Smooth muscle cell (in vitro differentiated cells): Measurements from ENCODE around the gene USP40. TPM values are rescaled to one million over a fixed set of nuclear protein-coding genes. Genes with fewer than 3 reads are reported as not detected.
A peak's percentile ranks its signal among the peaks of the same experiment; 100 is the strongest.

Experiments
- DNase-seq: peaks from one replicate; lab custom pipeline; 2025; ENCODE audit not compliant: unreplicated experiment; lab: John Stamatoyannopoulos, UW
- H2AFZ ChIP-seq: fragments of 200-600 bp; sonication (generic); 2 replicates; pipeline ENCODE4 v1.6.0; 2016; ENCODE audit warnings: antibody characterized with exemption, low read depth, mild to moderate bottlenecking
- H3F3A ChIP-seq: fragments of 200-600 bp; sonication (generic); 2 replicates; pipeline ENCODE4 v1.6.0; 2017; ENCODE audit warnings: antibody characterized with exemption, low read depth
- H3K27ac ChIP-seq: fragments of 200-600 bp; sonication (generic); 2 replicates; pipeline ENCODE4 v1.5.1; 2016; ENCODE audit warnings: low read depth, mild to moderate bottlenecking
- H3K27me3 ChIP-seq: fragments of 200-600 bp; sonication (generic); 2 replicates; pipeline ENCODE4 v1.6.1; 2016; ENCODE audit warnings: low read depth, mild to moderate bottlenecking
- H3K36me3 ChIP-seq: fragments of 200-600 bp; sonication (generic); 2 replicates; pipeline ENCODE4 v1.5.1; 2016; ENCODE audit warnings: low read depth
- H3K4me1 ChIP-seq: fragments of 200-600 bp; sonication (generic); 2 replicates; pipeline ENCODE4 v1.5.1; 2016; ENCODE audit warnings: low read depth
- H3K4me2 ChIP-seq: fragments of 200-600 bp; sonication (generic); 2 replicates; pipeline ENCODE4 v1.6.0; 2016; ENCODE audit warnings: mild to moderate bottlenecking
- H3K4me3 ChIP-seq: fragments of 200-600 bp; sonication (generic); 2 replicates; pipeline ENCODE4 v1.5.1; 2016; ENCODE audit warnings: mild to moderate bottlenecking
- H3K79me2 ChIP-seq: fragments of 200-600 bp; sonication (generic); 2 replicates; pipeline ENCODE4 v1.6.0; 2016; ENCODE audit warnings: low read depth, mild to moderate bottlenecking
- H3K9ac ChIP-seq: fragments of 200-600 bp; sonication (generic); 2 replicates; pipeline ENCODE4 v1.6.0; 2016; ENCODE audit warnings: low read depth
- H3K9me3 ChIP-seq: fragments of 200-600 bp; sonication (generic); replicated peaks from 2 replicates; pipeline ENCODE4 v1.5.1; 2016; ENCODE audit warnings: low read depth
- H4K20me1 ChIP-seq: fragments of 200-600 bp; sonication (generic); 2 replicates; pipeline ENCODE4 v1.6.0; 2016; ENCODE audit warnings: low read depth
- WGBS: methylation state at CpG from one replicate; pipeline ENCODE4 v1.1.7; 2016; ENCODE audit warnings: low lambda C conversion rate; 5-methylcytosine and 5-hydroxymethylcytosine counted together
- polyA plus RNA-seq: library from polyadenylated mRNA; unstranded; fragments of >200 nt; fragmentation: Nextera tagmentation; extraction: Ambion mirVana; gene quantifications from 2 replicates; pipeline ENCODE4 v1.2.1, GENCODE V29; 2016
- total RNA-seq: library from RNA; depleted of rRNA; stranded (reverse); fragments of >200 nt; gene quantifications from 2 replicates; pipeline ENCODE4 v1.2.3, GENCODE V29; 2014
- TF ChIP-seq, protein P1 (sequence below): fragments of 200-600 bp; sonication (generic); IDR thresholded peaks from 2 replicates; pipeline ENCODE4 v1.5.1; 2017; ENCODE audit warnings: borderline replicate concordance, mild to moderate bottlenecking, antibody characterized with exemption; ENCODE audit not compliant: insufficient read depth, poor library complexity, severe bottlenecking

Gene USP40
- total and polyA plus RNA-seq, 2 experiments from 2014 or later, result 9.4 to 23.6 TPM

DNA sequence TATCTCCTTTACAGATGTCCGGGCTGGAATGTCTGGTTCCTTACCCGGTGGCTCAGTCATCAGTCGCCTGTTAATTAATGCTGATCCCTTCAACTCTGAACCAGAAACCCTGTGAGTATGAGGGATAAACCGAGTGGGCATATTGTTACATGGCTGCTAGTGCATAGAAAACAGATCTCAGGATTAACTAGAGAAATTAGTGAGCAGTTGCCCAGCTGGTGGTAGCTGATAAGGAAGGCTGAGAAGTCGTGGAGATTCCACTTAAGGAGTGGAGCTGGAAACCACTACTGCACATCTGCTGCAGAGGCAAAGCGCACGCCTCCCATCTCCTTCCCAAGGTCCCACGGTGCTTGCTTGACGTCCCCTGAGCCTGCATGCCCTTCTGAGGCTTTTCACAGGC, 114.6 kb downstream of the USP40 start:
- H3K9me3 ChIP-seq, result no peaks in the 10 kb centered on the region
- H3F3A ChIP-seq, result no peaks in the 10 kb centered on the region
- H3K79me2 ChIP-seq, result no peaks in the 10 kb centered on the region
- peaks cover 5% of the 10 kb centered on the region for H3K36me3 ChIP-seq
- peak overlapping the region; percentile 13 for H3K27ac ChIP-seq
- no peak overlapping the region for H3K4me3 ChIP-seq
- no peak overlapping the region for H2AFZ ChIP-seq
- no peak for DNase-seq
- H3K4me1 ChIP-seq, result peaks cover 3% of the 10 kb centered on the region
- no peaks in the 10 kb centered on the region for H4K20me1 ChIP-seq
- H3K9ac ChIP-seq, result no peak overlapping the region
- TF ChIP-seq, protein P1, sequence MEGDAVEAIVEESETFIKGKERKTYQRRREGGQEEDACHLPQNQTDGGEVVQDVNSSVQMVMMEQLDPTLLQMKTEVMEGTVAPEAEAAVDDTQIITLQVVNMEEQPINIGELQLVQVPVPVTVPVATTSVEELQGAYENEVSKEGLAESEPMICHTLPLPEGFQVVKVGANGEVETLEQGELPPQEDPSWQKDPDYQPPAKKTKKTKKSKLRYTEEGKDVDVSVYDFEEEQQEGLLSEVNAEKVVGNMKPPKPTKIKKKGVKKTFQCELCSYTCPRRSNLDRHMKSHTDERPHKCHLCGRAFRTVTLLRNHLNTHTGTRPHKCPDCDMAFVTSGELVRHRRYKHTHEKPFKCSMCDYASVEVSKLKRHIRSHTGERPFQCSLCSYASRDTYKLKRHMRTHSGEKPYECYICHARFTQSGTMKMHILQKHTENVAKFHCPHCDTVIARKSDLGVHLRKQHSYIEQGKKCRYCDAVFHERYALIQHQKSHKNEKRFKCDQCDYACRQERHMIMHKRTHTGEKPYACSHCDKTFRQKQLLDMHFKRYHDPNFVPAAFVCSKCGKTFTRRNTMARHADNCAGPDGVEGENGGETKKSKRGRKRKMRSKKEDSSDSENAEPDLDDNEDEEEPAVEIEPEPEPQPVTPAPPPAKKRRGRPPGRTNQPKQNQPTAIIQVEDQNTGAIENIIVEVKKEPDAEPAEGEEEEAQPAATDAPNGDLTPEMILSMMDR, result no peak
- no peaks in the 10 kb centered on the region for H3K27me3 ChIP-seq
- 32% methylated on average over 9 of the region's 9 CpGs for WGBS
- peak overlapping the region; percentile 4 for H3K4me2 ChIP-seq

- H3K36me3 ChIP-seq, result no peaks in the 10 kb centered on the region
- H3K9ac ChIP-seq, result no peak overlapping the region
- 96% methylated on average over 22 of the region's 22 CpGs for WGBS
- H3K27ac ChIP-seq, result peak overlapping the region; percentile 13
- TF ChIP-seq, protein P1, result no peak
- DNase-seq, result no peak
- no peaks in the 10 kb centered on the region for H3K79me2 ChIP-seq
- peaks cover 3% of the 10 kb centered on the region for H3K4me1 ChIP-seq
- no peak overlapping the region for H3K4me3 ChIP-seq
- no peak overlapping the region for H3K4me2 ChIP-seq
- no peaks in the 10 kb centered on the region for H4K20me1 ChIP-seq
- H3K27me3 ChIP-seq, result no peaks in the 10 kb centered on the region
- H2AFZ ChIP-seq, result no peak overlapping the region
- H3F3A ChIP-seq, result no peaks in the 10 kb centered on the region
- H3K9me3 ChIP-seq, result no peaks in the 10 kb centered on the region
Measured at GRCh38 chr2:233450864-233451575, 115.6 kb downstream of the USP40 start.

DNA sequence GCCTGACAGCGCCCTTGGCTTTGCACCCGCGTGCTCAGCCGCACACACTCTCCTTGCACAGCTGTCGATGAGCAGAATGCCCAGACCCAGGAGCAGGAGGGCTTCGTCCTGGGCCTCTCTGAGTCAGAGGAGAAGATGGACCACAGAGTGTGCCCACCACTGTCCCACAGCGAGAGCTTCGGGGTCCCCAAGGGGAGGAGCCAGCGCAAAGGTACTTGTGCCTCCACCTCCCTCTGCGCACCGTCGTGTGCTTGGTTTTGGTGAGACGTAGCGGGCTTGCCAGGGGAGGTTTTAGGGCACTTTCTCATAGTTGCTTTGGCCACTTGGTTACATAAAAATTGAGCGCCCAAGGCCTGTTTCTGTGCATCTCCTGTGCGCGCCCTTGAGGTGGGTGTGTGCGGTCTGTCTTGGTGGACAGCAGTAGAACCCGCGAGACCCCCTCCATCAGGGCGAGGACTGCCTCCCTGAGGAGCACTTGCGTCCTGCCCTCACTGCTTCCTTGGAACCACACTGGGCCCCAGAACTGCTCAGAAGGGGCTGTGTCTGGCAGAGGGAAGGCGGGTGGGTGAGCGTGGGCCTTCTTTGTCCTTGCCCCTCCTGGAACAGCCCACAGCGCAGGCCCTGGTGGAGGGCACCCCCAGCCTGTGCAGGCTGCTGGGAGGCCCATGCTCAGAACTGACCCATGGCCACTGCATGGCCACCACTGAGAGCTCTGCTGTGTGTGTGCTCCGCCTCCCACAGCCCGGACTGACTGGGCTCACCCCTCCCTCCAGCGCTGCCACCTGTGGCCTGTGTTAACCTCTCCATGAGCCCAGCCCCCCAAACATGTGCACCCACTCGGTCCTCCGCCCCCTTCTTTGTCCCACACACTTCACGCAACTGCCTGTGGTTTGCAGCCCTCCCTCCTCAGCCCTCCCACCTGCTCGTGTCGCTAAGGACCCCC, 116.4 kb downstream of the USP40 start:
- no peaks in the 10 kb centered on the region for H3K27me3 ChIP-seq
- H3K4me3 ChIP-seq, result no peak overlapping the region
- H3K4me2 ChIP-seq, result no peak overlapping the region
- no peaks in the 10 kb centered on the region for H4K20me1 ChIP-seq
- peaks cover 3% of the 10 kb centered on the region for H3K4me1 ChIP-seq
- H2AFZ ChIP-seq, result no peak overlapping the region
- H3K36me3 ChIP-seq, result no peaks in the 10 kb centered on the region
- H3K27ac ChIP-seq, result no peak overlapping the region
- TF ChIP-seq, protein P1, result no peak
- DNase-seq, result no peak
- H3K9ac ChIP-seq, result no peak overlapping the region
- no peaks in the 10 kb centered on the region for H3F3A ChIP-seq
- 98% methylated on average over 31 of the region's 33 CpGs for WGBS
- H3K9me3 ChIP-seq, result no peaks in the 10 kb centered on the region
- H3K79me2 ChIP-seq, result no peaks in the 10 kb centered on the region
